Erythroblast (primary cell): ENCODE data around the gene AGO1.

ENCODE experiments used
- GATA1 ChIP-seq: IDR thresholded peaks from 2 replicates; pipeline ENCODE4 v1.6.1; 2011; ENCODE audit warnings: low read depth, mild to moderate bottlenecking, control low read depth, low read length, moderate library complexity
- POLR2A ChIP-seq: IDR thresholded peaks from 2 replicates; pipeline ENCODE4 v1.6.1; 2011; ENCODE audit warnings: mild to moderate bottlenecking, low read length

GRCh38 chr1:35936838-35937237 is 53.8 kb downstream of the AGO1 start:
- TF ChIP-seq POLR2A (no peak), GATA1 (no peak)
